ENCODE data around the gene ACTA1.

DNA sequence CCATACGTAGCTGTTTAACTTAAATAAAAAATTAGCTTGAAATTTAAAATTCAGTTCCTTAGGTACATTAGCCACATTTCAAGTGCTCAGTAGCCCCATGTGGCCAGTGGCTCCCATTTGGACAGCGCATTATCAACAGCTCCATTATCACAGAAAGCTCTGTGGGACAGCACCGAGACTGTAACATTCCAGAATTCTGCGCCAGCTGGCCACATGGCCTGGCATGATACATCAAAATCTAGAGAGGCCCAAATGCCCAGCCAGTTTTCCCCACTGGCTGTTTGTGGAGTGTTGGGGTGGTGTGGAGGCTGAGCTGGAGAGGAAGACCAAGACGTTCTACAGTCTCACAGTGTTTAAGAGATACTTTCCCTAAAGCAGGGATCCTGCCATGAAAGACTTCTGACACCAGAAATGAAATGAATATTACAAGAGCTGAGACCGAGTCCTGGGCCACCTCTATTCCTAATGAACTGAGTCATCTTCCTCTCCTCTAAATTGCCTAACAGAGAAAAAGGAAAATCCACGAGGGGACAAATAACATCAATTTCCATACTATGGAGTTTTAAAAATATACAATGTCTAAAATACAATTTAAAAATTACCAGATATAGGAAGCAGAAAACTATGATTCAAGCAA is 27.3 kb upstream of the ACTA1 start:
- TF ChIP-seq, protein P1, sequence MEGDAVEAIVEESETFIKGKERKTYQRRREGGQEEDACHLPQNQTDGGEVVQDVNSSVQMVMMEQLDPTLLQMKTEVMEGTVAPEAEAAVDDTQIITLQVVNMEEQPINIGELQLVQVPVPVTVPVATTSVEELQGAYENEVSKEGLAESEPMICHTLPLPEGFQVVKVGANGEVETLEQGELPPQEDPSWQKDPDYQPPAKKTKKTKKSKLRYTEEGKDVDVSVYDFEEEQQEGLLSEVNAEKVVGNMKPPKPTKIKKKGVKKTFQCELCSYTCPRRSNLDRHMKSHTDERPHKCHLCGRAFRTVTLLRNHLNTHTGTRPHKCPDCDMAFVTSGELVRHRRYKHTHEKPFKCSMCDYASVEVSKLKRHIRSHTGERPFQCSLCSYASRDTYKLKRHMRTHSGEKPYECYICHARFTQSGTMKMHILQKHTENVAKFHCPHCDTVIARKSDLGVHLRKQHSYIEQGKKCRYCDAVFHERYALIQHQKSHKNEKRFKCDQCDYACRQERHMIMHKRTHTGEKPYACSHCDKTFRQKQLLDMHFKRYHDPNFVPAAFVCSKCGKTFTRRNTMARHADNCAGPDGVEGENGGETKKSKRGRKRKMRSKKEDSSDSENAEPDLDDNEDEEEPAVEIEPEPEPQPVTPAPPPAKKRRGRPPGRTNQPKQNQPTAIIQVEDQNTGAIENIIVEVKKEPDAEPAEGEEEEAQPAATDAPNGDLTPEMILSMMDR (optimal IDR thresholded peaks at IDR 0.05 in 1 of 3, IDR thresholded peaks at IDR 0.05 in 1 of 3, conservative IDR thresholded peaks at IDR 0.05 in 1 of 3; ENCODE audit: extremely low read depth in 1 of 3, insufficient read depth in 2 of 3, low read length in 3 of 3), result no peak
- TF ChIP-seq EZH2 (IDR thresholded peaks at IDR 0.05; ENCODE audit: low read length), result no peak
